IPS-18c (cell line): ENCODE measurements around the gene SORCS2.

ENCODE experiments used
- H3K4me3 ChIP-seq: 2 replicates; pipeline ENCODE4 v1.7.0; 2013; ENCODE audit warnings: low read depth, mild to moderate bottlenecking, low read length, moderate library complexity; ENCODE audit not compliant: insufficient read depth
- H3K9me3 ChIP-seq: one replicate; pipeline ENCODE4 v1.6.1; 2013; ENCODE audit warnings: mild to moderate bottlenecking, low read length, moderate library complexity; ENCODE audit not compliant: control insufficient read depth, insufficient read depth

SORCS2 gene

GRCh38 chr4:7306021-7306965, 114.0 kb downstream of the SORCS2 start:
- Histone ChIP-seq H3K4me3 (no peak overlapping the region), H3K9me3 (no peaks in the 10 kb centered on the region)

GRCh38 chr4:7306986-7307385, 114.6 kb downstream of the SORCS2 start:
- Histone ChIP-seq H3K4me3 (no peak overlapping the region), H3K9me3 (no peaks in the 10 kb centered on the region)

GRCh38 chr4:7307394-7308099, 115.2 kb downstream of the SORCS2 start:
- Histone ChIP-seq H3K9me3 (no peaks in the 10 kb centered on the region), H3K4me3 (no peak overlapping the region)

- Histone ChIP-seq H3K4me3 (no peak overlapping the region), H3K9me3 (no peaks in the 10 kb centered on the region)
Observed at GRCh38 chr4:7309181-7309580, 116.8 kb downstream of the SORCS2 start.

- no peaks in the 10 kb centered on the region for H3K9me3 ChIP-seq
- no peak overlapping the region for H3K4me3 ChIP-seq
Observed at GRCh38 chr4:7309636-7310390, 117.5 kb downstream of the SORCS2 start.

- Histone ChIP-seq H3K9me3 (no peaks in the 10 kb centered on the region), H3K4me3 (no peak overlapping the region)
Observed at GRCh38 chr4:7310451-7310850, 118.1 kb downstream of the SORCS2 start.

- no peaks in the 10 kb centered on the region for H3K9me3 ChIP-seq
- no peak overlapping the region for H3K4me3 ChIP-seq
Observed at GRCh38 chr4:7311205-7311604, 118.9 kb downstream of the SORCS2 start.

- peaks cover 2% of the 10 kb centered on the region for H3K9me3 ChIP-seq
- H3K4me3 ChIP-seq: no peak overlapping the region
Observed at GRCh38 chr4:7312691-7313090, 120.4 kb downstream of the SORCS2 start.

GRCh38 chr4:7313347-7313811, 121.0 kb downstream of the SORCS2 start:
- H3K4me3 ChIP-seq: no peak overlapping the region
- peaks cover 2% of the 10 kb centered on the region for H3K9me3 ChIP-seq

GRCh38 chr4:7313991-7314390, 121.7 kb downstream of the SORCS2 start:
- Histone ChIP-seq H3K9me3 (peaks cover 2% of the 10 kb centered on the region), H3K4me3 (no peak overlapping the region)

- no peak overlapping the region for H3K4me3 ChIP-seq
- peaks cover 2% of the 10 kb centered on the region for H3K9me3 ChIP-seq
Observed at GRCh38 chr4:7315286-7315685, 122.9 kb downstream of the SORCS2 start.

- Histone ChIP-seq H3K9me3 (peaks cover 2% of the 10 kb centered on the region), H3K4me3 (no peak overlapping the region)
Observed at GRCh38 chr4:7315935-7316334, 123.6 kb downstream of the SORCS2 start.

GRCh38 chr4:7319024-7319423, 126.7 kb downstream of the SORCS2 start:
- Histone ChIP-seq H3K4me3 (no peak overlapping the region), H3K9me3 (peaks cover 4% of the 10 kb centered on the region)

- no peak overlapping the region for H3K4me3 ChIP-seq
- H3K9me3 ChIP-seq: peaks cover 4% of the 10 kb centered on the region
Observed at GRCh38 chr4:7320206-7320797, 128.0 kb downstream of the SORCS2 start.

GRCh38 chr4:7322166-7322991, 130.0 kb downstream of the SORCS2 start:
- H3K4me3 ChIP-seq: no peak overlapping the region

GRCh38 chr4:7323461-7323871, 131.1 kb downstream of the SORCS2 start:
- peaks cover 2% of the 10 kb centered on the region for H3K9me3 ChIP-seq
- H3K4me3 ChIP-seq: no peak overlapping the region

More at GRCh38 chr4:7322166-7322991, 130.0 kb downstream of the SORCS2 start:
- peaks cover 2% of the 10 kb centered on the region for H3K9me3 ChIP-seq
